CD4-positive, alpha-beta T cell treated with Interleukin-21 for 1 hour (primary cell): ENCODE measurements around the gene PDE4B.
"Not testable (repeated sequence)": the region's sequence is repeated elsewhere in the genome, so short reads cannot be mapped to it uniquely, and the experiment has no call there.

Source experiments
- DNase-seq: peaks from one replicate; pipeline ENCODE4 v3.0.0-alpha.2; 2020

PDE4B gene

GRCh38 chr1:65958561-65959350 lies 166.1 kb downstream of the PDE4B start:
- peak; percentile 72 for DNase-seq

GRCh38 chr1:65959896-65960567 lies 167.3 kb downstream of the PDE4B start:
- no peak for DNase-seq

DNA sequence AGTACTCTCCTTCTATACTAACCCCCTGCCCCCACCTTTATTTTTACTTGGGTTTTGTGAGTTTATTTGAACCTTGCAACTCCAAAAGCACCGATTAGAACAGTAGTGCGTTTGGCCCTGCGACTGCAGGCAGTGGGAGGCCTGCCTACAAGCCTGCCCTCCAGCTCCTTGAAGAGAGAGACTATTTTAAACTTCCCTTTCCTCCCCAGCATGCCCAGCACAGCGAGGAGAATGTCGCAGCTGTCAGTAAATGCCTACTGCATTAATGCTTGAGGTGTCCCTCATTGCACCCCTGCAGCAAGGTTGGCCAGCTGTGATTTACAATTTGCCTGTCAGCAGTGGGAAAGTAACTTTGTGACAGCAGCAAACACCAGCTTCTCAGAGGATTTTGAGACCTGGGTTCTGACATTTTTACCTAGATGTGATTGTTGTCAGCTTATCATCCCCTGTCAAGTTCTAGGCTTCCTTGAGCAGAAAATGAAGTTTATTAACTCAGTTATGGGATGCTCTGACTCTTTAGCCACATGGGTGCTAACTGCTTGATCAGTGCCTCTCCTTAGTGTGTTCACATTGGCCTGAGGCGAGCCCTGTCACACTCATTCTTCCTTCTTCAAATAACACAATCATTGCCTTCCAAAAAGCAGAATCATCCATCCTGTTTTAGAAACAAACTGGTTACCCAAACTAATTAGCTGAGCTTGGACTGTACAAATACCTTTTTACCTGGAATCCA lies 170.6 kb downstream of the PDE4B start:
- DNase-seq = no peak

GRCh38 chr1:65964123-65964522 lies 171.4 kb downstream of the PDE4B start:
- no peak for DNase-seq

GRCh38 chr1:65965112-65965996 lies 172.7 kb downstream of the PDE4B start:
- DNase-seq = no peak

GRCh38 chr1:65967492-65967891 lies 174.8 kb downstream of the PDE4B start:
- DNase-seq = not testable (repeated sequence)

GRCh38 chr1:65971547-65971946 lies 178.9 kb downstream of the PDE4B start:
- no peak for DNase-seq

DNA sequence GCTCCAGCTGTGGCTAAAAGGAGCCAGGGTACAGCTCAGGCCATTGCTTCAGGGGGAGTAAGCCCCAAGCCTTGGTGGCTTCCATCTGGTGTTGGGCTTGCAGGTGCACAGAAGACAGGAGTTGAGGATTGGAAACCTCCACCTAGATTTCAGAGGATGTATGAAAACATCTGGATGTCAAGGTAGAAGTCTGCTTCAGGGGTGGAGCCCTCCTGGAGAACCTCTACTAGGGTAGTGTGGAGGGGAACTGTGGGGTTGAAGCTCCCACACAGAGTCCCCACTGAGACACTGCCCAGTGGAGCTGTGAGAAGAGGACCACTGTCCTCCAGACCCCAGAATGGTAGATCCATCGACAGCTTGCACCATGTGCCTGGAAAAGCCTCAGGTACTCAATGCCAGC lies 183.0 kb downstream of the PDE4B start:
- DNase-seq = no peak

DNA sequence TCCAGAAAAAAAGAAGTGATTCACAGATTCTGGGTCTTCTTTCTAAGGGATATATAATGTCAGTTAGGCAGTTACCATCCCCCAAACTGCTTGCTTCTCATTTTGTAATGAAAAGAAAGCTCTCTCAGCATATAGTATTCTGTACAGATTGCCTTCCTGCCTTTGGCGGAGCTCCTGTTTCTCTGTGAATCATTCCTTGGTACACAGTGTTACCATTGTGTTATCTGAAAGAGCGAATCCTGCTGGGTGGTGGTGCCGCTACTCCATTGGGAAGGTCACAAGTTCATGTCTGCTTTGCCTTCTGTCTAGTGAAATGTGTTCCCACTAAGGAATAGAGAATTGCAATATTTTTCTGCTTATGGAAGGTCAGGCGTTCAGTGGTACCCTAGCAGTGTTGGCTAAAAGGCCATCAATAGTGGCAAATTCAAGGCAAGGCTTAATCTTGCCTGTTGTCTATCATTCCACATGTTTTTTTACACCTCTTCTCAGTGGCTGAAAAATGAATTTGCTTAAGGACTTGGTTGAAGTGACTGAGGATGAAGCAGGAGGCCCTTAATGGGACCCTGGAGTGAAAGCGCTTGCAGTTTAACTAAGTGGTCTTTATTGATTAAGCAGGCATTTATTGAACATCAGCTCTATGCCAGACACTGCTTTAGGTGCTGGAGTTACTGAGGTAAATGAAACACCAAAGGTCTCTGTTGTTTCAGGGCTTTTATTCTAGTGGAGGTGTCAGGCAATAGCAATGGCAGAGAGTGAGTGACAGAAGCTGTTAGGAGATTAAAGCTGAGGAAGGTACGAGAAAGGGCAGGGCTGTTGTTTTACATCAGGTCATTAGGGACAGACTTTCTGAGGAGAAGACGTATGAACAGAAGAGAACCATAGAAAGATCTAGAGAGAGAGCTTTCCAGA lies 186.7 kb downstream of the PDE4B start:
- DNase-seq = no peak

DNA sequence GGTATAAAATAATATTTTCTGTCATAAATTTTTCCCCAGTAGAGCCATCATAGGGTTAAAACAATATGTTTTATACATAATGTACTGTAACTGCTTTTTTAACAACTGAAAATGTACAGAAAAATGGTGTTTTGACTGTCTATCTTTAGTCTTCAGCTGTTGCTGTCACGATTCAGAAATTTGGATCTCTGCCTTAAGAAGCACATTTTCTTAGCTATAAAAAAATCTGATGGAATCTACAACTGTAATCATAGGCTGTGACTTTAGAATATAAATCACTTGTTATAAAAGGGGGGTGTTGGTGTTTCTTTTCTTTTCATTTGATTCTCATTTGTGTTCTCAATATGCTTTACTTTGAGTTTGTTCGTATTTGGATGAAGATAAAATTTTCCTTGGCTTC lies 187.5 kb downstream of the PDE4B start:
- DNase-seq = no peak

GRCh38 chr1:65983500-65983899 lies 190.8 kb downstream of the PDE4B start:
- no peak for DNase-seq

GRCh38 chr1:65985393-65986066 lies 192.8 kb downstream of the PDE4B start:
- no peak for DNase-seq

- DNase-seq = no peak
These were observed 193.5 kb downstream of the PDE4B start for GRCh38 chr1:65986146-65986545.

DNA sequence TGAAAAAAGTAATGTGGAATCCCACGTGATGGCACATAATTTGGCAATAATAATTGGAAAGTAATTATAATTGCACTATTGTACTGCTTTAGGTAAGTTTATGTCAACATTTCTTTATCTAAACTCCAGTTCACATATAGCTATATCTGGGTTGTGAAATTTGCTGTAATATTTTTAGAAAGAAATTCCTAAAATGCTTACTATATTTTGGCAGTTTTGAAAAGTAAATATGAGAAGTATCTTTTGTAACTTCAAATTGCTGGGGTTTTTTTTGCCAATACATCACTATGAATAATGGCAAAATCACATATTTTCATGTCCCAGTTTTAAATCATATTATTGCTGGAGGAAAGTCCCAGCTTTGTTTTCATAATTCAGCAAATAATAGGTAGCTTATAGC lies 197.5 kb downstream of the PDE4B start:
- DNase-seq = no peak

DNA sequence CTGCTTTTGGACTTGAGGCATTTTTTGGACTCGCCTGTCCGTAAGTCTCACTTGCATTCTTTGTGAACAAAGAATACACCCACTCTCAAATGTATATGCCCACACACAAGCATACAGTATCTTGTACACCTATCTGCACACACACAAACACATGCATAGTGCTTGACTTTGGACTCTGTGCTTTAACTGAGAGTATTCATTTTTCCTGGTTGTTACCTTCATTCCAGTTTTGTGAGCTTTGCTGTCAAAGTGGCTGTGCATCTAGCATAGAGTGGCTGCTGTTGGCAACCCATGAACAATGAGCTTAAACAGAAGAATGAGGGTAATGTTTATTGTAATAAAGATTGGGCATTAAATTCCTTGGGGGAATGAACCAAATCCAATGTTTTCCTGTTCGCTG lies 199.0 kb downstream of the PDE4B start:
- no peak for DNase-seq

DNA sequence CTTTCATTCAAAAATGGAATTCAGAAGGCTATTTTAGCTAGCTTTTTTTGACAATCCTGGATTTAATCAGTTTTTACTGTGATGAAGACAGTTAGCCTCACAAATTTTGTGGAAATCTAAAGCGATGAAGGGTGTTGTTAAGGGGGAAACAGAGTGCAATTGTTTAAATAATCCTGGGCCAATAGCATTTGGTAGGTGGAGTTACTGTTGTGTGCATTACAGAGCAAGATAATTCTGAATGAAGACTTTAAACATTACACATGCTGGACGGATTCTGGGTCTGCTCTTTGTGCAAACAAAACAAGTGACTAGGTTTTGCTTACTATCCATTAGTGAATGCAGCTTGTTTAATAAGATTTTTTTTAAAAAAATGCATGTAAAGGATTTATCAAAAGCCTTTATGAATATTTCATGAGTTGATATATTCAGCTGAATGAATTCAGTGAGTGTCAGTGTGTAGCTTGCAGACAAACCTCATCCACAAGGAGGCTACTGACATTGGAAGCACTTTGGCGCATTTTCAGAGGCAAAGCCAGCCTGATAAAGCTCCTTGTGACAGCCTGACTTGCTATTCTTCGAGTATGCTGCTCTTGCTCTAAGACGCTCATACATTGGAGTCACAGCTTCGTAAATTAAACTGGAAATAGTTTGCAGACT lies 199.6 kb downstream of the PDE4B start:
- DNase-seq = no peak

- DNase-seq = no peak
These were observed 200.2 kb downstream of the PDE4B start for GRCh38 chr1:65992831-65993271.

DNA sequence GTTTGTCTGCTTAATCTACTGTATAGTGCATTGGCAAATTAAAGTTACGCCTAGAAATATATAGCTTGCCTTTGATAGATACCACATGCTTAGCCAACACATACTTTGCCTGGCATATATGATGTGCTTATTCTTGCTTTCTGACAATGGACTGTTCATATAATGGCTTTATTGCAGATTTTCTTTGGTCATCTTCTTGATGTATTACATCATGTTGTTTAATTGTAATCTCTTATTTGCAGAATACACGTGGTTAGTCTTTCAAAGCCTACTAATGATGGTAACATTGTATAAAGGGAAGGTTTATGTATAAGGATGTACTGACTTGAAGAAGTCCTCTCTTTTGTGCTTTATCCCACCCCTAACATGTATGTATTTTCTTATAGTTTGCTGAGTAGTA lies 201.5 kb downstream of the PDE4B start:
- no peak for DNase-seq

DNA sequence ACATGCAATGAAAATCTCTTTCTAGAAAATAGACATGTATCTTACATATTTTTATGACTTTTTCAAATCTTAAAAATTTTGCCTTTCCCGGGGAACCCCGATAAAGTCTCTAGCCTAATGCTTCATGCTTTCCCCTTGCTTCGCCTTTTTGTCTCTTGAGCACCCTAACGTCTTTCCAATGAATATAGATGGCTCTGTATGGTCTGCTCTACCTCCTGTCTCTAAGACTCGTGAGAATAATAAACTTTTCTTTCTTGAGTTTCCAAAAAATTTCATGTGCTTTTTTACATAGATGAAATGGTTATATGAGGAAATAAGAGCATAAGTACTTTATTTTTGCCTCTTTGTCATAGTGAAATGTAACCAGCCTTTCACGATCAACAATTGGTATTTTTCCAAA lies 202.6 kb downstream of the PDE4B start:
- DNase-seq = no peak

DNA sequence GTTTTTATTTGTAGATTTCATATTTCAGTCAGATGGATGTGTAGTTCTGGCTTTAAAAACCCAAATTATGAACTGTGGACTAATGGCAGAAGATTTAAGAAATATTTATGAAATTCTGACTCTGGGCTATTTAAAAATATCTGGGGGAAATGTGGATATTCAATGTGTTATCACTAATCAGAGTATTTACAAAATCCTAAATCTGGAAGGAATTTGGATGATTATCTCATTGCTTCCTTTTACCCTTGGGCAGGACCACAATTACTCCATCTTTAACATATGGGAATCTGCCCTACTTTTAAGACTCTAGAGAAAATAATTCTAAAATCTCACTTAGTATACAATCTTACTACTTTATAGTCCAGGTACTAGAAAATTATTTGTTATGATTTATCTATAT lies 203.2 kb downstream of the PDE4B start:
- no peak for DNase-seq

- no peak for DNase-seq
These were observed 205.0 kb downstream of the PDE4B start for GRCh38 chr1:65997693-65998092.
